BJ (cell line): ENCODE data around the gene ZNF124. TPM values are rescaled to one million over a fixed set of nuclear protein-coding genes. Genes with fewer than 3 reads are reported as not detected.

Experiments
- CTCF ChIA-PET: fragments of 350-600 bp; formaldehyde crosslinking; extraction: SDS; loops from one replicate; lab custom pipeline; 2021; ENCODE audit warnings: antibody characterized with exemption, inconsistent platforms; lab: Yijun Ruan, JAX
- POLR2A ChIA-PET: fragments of 300-600 bp; sonication (Branson Sonifier 250); formaldehyde crosslinking; extraction: SDS; loops from one replicate; lab custom pipeline; 2021; ENCODE audit warnings: antibody characterized with exemption; lab: Charles Lee
- DNase-seq: peaks from one replicate; pipeline ENCODE4 v3.0.0-alpha.2; 2011; ENCODE audit warnings: low read depth
- H3K27me3 ChIP-seq: 2 replicates; pipeline ENCODE4 v1.6.0; 2011; ENCODE audit warnings: low read length; ENCODE audit not compliant: control insufficient read depth, insufficient read depth
- H3K36me3 ChIP-seq: 2 replicates; pipeline ENCODE4 v1.5.1; 2011; ENCODE audit warnings: low read length; ENCODE audit not compliant: control insufficient read depth, insufficient read depth
- H3K4me3 ChIP-seq: 2 replicates; pipeline ENCODE4 v1.5.1; 2011; ENCODE audit warnings: low read depth, mild to moderate bottlenecking, control low read depth, low read length
- polyA plus RNA-seq: library from polyadenylated mRNA; depleted of rRNA; stranded (reverse); fragments of >200 nt; gene quantifications from 2 replicates; pipeline ENCODE4 v1.2.3, GENCODE V29; 2011
- TF ChIP-seq, protein P1 (sequence below): IDR thresholded peaks from 2 replicates; pipeline ENCODE4 v1.5.1; 2011; ENCODE audit warnings: low read depth, mild to moderate bottlenecking, control low read depth, inconsistent platforms, low read length, moderate library complexity; ENCODE audit not compliant: insufficient read depth

Gene ZNF124
- polyA plus RNA-seq, 1 experiment, result 1.5 TPM

DNA sequence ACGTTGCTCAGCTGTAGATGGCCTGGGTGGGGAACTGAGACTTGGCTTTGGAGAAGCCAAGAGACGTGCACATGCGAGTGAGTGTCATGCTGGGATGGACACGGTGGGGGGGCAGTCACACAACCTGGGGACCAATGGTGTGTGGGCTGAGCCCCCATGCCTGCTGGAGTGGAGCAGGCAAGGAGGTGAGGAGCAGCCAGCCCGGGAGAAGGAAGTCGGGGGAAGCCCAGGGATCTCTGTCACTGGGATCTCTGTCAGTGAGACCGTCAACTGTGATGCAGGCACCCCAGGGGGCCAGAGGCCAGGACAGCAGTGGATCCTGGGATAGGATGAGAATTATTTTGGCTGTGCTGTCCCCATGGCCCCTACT is 56.7 kb downstream of the ZNF124 start:
- TF ChIP-seq, protein P1, sequence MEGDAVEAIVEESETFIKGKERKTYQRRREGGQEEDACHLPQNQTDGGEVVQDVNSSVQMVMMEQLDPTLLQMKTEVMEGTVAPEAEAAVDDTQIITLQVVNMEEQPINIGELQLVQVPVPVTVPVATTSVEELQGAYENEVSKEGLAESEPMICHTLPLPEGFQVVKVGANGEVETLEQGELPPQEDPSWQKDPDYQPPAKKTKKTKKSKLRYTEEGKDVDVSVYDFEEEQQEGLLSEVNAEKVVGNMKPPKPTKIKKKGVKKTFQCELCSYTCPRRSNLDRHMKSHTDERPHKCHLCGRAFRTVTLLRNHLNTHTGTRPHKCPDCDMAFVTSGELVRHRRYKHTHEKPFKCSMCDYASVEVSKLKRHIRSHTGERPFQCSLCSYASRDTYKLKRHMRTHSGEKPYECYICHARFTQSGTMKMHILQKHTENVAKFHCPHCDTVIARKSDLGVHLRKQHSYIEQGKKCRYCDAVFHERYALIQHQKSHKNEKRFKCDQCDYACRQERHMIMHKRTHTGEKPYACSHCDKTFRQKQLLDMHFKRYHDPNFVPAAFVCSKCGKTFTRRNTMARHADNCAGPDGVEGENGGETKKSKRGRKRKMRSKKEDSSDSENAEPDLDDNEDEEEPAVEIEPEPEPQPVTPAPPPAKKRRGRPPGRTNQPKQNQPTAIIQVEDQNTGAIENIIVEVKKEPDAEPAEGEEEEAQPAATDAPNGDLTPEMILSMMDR, result no peak
- Histone ChIP-seq H3K4me3 (no peak overlapping the region), H3K36me3 (no peaks in the 10 kb centered on the region), H3K27me3 (no peaks in the 10 kb centered on the region)
- DNase-seq, result no peak
- ChIA-PET CTCF (no interaction called here), POLR2A (no interaction called here)

DNA sequence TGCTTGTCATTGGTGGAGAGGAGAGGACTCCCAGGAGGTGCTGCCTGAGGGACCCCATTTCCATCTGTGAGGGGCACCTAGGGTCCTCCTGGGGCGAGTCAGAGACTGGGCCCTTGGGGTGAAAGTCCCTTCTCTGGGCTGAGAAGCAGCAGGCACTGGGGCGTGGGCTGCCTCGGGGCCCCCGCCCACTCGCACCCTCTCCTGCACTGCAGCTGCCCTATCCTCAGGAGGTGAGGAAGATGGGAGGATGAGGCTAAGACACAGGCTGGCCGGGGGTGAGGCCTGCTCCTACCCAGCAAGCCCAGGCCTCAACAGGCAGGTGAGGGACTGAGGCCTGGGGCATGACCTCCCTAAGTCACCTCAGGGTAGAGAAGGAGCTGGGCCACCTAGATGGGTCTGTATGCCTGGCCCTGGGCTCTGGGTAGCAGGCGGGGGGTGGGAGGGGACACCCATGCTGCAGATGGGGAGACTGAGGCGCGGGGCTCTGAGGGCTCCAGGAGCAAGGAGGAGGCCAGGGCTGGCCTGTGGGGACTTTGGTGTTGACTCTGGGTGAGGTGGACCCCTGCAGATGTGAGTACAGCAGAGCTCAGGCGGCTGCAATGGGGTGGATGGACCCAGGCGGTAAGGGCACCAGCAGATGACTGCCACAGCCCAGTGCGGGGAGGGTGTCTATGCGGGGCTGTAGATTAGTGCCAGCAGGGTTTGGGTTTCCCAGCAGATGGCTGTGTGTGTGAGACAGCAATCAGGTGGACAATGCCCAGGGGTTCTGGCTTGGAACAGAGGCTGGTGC is 57.3 kb downstream of the ZNF124 start:
- H3K4me3 ChIP-seq, result no peak overlapping the region
- TF ChIP-seq, protein P1, result no peak
- no peaks in the 10 kb centered on the region for H3K27me3 ChIP-seq
- no peaks in the 10 kb centered on the region for H3K36me3 ChIP-seq
- ChIA-PET CTCF (no interaction called here), POLR2A (no interaction called here)
- DNase-seq, result no peak

DNA sequence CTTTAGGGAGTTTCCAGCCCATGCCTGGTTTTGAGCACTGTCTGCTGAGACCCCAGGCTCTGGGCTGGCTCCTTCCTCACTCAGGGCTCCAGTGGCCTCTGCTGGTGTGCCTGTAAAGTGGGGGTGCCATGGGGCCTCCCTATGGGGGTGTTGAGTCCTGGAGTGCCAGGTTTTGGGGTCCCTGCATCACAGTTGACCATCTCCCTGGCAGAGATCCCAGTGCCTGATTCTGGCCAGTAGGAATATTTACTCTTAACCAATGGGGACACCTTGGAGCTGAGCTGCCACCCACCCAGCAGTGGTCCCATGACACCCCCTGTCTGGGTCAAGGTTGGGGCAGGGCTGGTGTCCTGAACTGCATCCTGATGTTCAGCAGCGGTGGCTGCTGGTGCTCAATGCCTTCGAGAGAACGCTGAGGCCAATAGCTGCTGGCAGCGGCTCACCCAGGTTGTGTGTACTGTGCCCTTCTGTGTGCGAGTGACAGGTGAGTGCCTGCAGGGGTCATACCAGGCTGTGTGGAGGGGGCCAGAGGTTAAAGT is 58.0 kb downstream of the ZNF124 start:
- no peak for DNase-seq
- POLR2A ChIA-PET, result no interaction called here
- Histone ChIP-seq H3K36me3 (no peaks in the 10 kb centered on the region), H3K4me3 (no peak overlapping the region), H3K27me3 (no peaks in the 10 kb centered on the region)
- CTCF ChIA-PET, result no interaction called here
- TF ChIP-seq, protein P1, result no peak

DNA sequence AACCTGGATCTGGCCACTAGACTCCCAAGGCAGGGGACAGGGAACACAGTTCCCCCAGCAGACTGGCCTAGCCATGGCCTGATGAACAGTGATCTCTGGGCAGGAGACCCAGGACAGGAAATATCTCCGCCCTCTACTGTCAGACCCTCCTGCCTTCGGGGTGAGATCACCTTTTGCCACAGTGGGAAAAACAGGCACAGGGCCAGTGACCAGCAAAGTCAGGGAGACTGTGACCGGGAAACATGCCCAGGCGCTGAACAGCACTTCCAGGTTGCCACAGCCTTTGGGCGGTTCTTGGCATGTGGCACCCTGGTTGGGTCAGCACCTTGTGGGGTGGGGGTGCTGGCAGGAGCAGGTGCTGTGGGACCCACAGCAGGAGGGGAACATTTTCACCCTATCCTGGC is 58.7 kb downstream of the ZNF124 start:
- TF ChIP-seq, protein P1, result no peak
- Histone ChIP-seq H3K4me3 (no peak overlapping the region), H3K36me3 (no peaks in the 10 kb centered on the region), H3K27me3 (no peaks in the 10 kb centered on the region)
- ChIA-PET POLR2A (no interaction called here), CTCF (no interaction called here)
- no peak for DNase-seq

DNA sequence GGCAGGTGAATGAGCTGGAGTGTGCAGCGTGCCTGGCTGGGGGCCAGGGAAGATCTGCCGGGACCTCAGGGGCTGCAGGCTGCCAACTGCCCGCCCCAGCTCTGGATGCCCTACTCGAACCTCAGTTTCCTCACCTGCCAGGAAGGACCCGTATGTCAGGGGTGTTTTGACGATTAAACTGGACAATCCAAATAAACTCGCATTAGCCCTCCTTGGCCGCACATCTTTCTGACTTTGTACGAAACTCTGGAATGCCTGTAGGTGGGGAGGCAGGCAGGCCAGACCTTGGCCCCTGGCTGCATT is 59.4 kb downstream of the ZNF124 start:
- H3K4me3 ChIP-seq, result peak overlapping the region; percentile 58
- no peaks in the 10 kb centered on the region for H3K36me3 ChIP-seq
- ChIA-PET CTCF (no interaction called here), POLR2A (no interaction called here)
- H3K27me3 ChIP-seq, result no peaks in the 10 kb centered on the region
- TF ChIP-seq, protein P1, result no peak
- DNase-seq, result no peak
